DLD1 (cell line): ENCODE measurements around the gene C1QTNF8.

ENCODE experiments used
- in situ Hi-C: cut with HindIII; loops from 2 replicates; pipeline ENCODE4 v1.10.0; 2017; ENCODE audit warnings: low sequenced_read_pairs

Gene C1QTNF8

GRCh38 chr16:1049113-1049975 lies 46.7 kb downstream of the C1QTNF8 start:
- in situ Hi-C loops, result no loop called here

GRCh38 chr16:1048442-1049112 lies 47.5 kb downstream of the C1QTNF8 start:
- in situ Hi-C loops, result no loop called here

- in situ Hi-C loops, result no loop called here
Observed at GRCh38 chr16:1047801-1048200, 48.2 kb downstream of the C1QTNF8 start.

GRCh38 chr16:1047123-1047522 lies 48.9 kb downstream of the C1QTNF8 start:
- in situ Hi-C loops, result no loop called here

- in situ Hi-C loops, result no loop called here
Observed at GRCh38 chr16:1045993-1046911, 49.8 kb downstream of the C1QTNF8 start.

- in situ Hi-C loops, result no loop called here
Observed at GRCh38 chr16:1045310-1045992, 50.6 kb downstream of the C1QTNF8 start.

GRCh38 chr16:1044460-1045309 lies 51.4 kb downstream of the C1QTNF8 start:
- in situ Hi-C loops, result no loop called here

GRCh38 chr16:1043881-1044451 lies 52.1 kb downstream of the C1QTNF8 start:
- in situ Hi-C loops, result no loop called here

GRCh38 chr16:1042866-1043265 lies 53.2 kb downstream of the C1QTNF8 start:
- in situ Hi-C loops, result no loop called here

GRCh38 chr16:1042049-1042744 lies 53.8 kb downstream of the C1QTNF8 start:
- in situ Hi-C loops, result no loop called here

GRCh38 chr16:1040346-1040745 lies 55.7 kb downstream of the C1QTNF8 start:
- in situ Hi-C loops, result no loop called here

- in situ Hi-C loops, result no loop called here
Observed at GRCh38 chr16:1039762-1040161, 56.3 kb downstream of the C1QTNF8 start.

- in situ Hi-C loops, result no loop called here
Observed at GRCh38 chr16:1038932-1039331, 57.1 kb downstream of the C1QTNF8 start.
